NCI-H2171 treated with DMSO at 0.1 percent for 48 hours (cell line): ENCODE results near the gene NR4A2.
"Not testable (repeated sequence)": the region's sequence is repeated elsewhere in the genome, so short reads cannot be mapped to it uniquely, and the experiment has no call there.

Source experiments
- DNase-seq: peaks from one replicate; lab custom pipeline; 2025; lab: John Stamatoyannopoulos, UW

The NR4A2 gene

DNA sequence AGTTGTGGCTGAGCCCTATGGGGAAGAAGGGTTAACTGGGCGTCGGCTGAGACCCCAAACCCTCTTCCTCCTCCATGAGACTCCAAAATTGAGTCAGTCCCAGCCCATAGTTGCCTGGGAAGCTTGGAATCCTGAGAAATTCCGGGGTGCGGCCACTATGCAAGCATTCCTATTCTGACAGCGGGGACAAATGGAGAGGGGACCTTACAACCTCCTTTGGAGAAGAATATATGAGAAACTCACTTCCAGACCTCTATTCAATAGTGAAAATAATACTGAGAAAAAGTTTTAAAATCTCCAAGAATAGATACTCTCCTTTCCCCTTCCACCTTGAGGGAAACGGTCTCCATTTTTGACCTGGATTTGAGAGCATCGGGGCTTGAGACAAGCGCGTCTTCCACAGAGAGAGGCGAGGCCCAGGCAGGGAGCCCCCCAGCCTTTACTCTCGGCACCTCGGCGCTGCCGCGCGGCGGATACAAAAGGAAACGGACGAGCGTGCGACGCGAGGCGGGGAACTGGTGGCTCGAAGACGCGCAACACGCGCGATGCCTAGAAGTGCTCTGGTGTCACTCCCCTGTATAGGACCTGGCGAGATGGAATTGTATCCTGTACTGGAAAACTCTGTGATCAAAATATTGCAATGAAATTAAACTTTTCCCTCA is 11.1 kb downstream of the NR4A2 start:
- DNase-seq = no peak

GRCh38 chr2:156320486-156321098 is 11.9 kb downstream of the NR4A2 start:
- no peak for DNase-seq

DNA sequence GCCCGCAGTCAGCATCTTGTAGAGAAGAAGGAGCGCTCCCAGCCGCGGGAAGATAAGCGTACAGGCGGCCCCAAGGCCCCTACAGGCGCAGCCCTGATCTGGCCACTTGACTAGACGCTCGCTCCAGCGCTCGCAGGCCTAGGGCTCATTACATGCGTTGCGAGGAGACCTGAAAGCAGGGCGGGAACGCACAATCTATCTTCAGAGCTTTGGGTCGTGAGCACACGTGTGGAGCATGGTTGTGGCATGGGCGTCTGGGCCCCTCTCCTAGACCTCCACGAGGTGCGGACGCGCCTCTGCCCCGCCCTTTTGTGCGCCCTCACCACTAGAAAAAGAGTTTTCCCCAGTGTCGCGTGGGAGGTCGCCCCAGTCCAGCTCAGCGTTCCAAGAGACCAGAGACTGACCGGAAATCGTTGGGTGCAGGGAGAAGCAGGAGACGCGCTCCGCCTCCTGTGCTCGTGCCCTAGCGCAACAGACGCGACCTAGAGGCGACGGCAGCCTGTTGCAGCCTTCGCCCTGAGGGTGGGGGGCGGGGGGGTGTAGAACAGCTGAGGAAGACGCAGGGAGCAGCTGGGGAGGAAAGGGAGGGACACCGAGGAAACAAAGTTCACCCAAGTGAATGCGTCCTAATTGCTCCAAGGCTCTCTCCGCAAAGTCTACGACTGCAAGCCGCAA is 12.6 kb downstream of the NR4A2 start:
- DNase-seq = no peak

- DNase-seq = no peak
Measured at GRCh38 chr2:156317631-156318030, 14.9 kb downstream of the NR4A2 start.

DNA sequence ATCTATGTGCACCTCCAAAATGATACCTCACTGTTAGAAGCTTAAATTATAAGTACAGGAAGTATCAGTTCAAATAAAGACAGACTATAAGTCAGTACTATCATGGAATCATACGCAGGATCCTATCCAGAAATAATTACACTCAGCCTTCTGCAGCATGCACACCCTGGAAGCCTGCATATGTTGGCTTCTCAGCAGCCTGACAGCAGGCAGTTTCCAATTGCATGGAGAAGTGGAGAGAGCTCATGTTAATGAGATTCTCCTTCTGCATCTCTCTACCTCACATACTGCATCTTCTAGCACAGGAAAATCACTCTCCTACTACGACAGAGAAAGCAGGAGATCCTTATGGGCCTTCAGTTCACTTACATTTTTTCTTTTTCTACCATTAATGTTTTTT is 20.5 kb downstream of the NR4A2 start:
- no peak for DNase-seq

DNA sequence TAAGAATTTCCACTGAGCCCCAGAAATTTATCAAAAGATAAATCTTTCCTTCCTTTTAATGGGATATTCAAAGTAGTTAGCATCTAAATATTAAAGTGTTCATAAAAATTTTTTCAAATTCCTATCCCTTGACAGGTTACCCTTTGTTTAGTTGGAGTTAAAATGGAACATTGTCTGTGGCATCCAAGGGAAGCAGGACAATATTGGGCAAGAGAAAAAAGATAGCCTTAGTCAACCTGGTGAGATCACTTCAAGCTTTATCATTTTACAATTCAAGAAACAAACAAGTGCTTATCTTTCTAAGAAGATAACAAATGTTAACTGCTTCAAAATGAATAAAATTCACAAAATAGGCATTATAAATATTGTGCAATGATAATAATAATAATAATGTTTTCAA is 21.7 kb downstream of the NR4A2 start:
- no peak for DNase-seq

- no peak for DNase-seq
Measured at GRCh38 chr2:156309917-156310316, 22.6 kb downstream of the NR4A2 start.

- DNase-seq = no peak
Measured at GRCh38 chr2:156309167-156309566, 23.4 kb downstream of the NR4A2 start.

DNA sequence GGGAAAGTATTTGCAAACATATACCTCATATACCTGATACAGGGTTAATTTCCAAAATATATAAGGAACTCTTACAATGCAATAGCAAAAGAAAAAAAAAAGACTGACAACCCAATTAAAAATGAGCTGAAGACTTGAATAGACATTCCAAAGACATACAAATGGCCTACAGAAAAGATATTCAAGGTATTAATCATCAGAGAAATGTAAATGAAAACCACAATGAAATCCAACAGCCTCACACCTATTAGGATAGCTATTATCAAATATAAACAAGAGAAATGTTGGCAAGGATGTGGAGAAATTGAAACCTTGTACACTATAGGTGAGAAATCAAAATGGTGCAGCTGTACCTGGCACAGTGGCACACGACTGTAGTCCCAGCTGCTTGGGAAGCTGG is 25.7 kb downstream of the NR4A2 start:
- DNase-seq = no peak

GRCh38 chr2:156305121-156305520 is 27.4 kb downstream of the NR4A2 start:
- no peak for DNase-seq

DNA sequence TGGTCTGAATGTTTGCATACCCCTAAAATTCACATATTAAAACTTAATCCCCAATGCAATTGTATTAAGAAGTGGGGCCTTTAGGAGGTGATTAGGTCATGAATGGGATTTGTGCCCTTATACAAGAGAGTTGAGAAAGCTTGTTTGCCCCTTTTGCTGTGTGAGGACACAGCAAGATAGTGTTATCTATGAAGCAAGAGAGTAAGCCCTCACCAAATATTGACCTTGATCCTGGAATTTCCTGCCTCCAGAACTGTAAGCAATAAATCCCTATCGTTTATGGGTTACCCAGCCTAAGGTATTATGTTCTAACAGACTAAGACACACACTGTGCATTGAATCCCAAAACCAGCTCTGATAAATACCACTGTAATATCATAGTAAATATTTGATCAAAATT is 32.2 kb downstream of the NR4A2 start:
- DNase-seq = no peak

DNA sequence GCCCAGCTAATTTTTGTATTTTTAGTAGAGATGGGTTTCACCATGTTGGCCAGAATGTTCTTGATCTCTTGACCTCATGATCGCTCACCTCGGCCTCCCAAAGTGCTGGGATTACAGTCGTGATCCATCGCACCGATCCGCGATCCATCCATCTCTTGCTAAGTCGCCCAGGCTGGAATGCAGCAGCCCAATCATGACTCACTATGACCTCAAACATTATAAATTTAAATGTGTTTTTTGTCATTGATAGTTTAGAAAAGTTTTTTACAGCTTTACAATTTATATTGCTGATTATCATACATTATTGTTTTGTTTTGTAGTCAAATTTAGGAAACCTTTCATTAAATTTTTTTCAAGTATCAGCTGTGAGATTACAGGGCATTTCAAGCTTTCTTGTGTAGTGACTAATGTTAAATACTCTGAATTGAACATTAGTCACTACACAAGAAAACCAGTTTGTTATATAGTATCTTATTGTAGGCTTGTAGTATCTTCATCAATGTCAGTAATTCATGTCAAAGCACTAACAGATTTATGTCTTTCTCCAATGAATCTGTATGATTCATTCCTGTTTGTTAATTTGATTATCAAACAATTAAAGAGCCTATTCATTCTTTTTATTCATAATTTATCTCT is 37.5 kb downstream of the NR4A2 start:
- DNase-seq = no peak

DNA sequence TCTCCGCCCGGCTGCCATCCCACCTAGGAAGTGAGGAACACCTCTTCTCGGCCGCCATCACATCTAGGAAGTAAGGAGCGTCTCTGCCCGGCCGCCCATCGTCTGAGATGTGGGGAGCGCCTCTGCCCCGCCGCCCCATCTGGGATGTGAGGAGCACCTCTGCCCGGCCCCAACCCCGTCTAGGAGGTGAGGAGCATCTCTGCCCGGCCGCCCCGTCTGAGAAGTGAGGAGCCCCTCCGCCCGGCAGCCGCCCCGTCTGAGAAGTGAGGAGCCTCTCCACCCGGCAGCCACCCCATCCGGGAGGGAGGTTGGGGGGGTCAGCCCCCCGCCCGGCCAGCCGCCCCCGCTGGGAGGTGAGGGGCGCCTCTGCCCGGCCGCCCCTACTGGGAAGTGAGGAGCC is 39.1 kb downstream of the NR4A2 start:
- not testable (repeated sequence) for DNase-seq

DNA sequence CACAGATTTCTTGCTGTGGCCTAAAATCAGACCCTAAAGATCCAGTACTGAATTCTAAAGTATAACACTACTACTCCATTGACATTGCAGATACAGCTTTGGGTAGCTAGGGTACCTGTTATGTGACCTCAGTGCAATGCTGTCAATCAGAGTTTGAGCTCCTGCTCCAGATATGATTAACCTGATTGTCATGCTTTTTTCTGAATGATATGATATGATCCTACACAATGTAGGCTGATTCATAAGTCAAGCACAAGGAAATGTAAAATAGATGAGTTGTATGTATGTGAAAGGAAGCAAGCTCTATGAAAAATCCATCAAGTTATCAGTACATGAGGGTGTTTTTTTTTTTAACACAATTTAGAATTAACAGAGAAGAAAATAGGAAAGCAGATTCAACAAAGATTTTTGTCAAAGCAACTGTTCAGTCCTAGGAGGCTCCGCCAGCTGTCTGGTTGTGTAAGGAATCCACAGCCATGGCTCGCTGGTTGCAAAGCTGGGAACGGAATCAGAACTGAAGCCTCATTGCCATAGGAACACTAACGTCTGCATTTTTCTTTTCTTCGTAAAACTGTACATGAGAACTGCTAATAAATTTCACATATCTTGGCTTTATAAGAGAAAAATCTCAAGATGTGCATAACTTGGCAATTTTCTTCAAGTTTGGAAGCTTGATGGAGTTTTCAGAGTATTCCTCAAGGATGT is 52.9 kb downstream of the NR4A2 start:
- no peak for DNase-seq
